Lung microvascular endothelial cell (primary cell): ENCODE results near the gene CHD2. TPM values are rescaled to one million over a fixed set of nuclear protein-coding genes. Genes with fewer than 3 reads are reported as not detected.
A peak's percentile ranks its signal among the peaks of the same experiment; 100 is the strongest.

ENCODE experiments used
- DNase-seq, 2 donors: peaks; one replicate each; pipeline versions ENCODE4 v3.0.0 to v3.0.0-alpha.2; 2010; ENCODE audit warnings: low read depth in 2 of 2
- total RNA-seq: library from RNA; depleted of rRNA; stranded (reverse); fragments of >200 nt; gene quantifications from 2 replicates; pipeline ENCODE4 v1.2.1, GENCODE V29; 2014

Gene CHD2
- total RNA-seq, 1 donor from 2014 or later, result 51.2 TPM

DNA sequence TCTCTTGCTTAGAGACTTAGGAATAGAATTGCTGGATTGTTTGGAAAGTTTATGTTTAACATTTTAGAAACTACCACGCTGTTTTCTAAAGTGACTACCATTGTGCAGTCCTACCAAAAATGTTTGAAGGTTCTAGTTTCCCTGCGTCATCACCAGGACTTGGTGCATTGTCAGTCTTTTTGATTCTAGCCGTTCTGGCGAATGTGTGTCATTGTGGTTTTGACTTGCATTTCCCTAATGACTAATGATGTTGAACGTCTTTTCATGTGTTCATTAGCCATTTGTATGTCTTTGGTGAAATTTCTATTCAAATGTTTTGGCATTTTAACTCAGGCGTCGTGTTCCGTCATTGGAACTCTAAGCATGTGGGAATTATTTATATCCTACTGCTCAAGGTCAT, 58.0 kb downstream of the CHD2 start:
- peak in 1 of 2 donors; percentile 73 for DNase-seq

DNA sequence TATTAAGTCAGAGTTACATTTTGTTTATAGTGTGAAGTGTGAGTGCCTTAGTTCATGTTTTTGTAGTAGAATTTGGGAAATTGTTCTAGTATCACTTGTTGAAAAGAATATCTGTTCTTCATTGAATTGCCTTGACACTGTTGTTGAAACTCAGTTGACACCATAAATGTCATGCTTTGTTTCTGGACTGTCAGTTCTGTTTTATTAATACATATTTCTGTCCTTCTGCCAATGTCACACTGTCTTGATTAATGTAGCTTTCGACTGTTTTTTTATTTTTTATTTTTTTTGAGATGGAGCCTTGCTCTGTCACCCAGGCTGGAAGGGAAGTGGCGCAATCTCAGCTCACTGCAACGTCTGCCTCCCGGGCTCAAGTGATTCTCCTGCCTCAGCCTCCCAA, 59.1 kb downstream of the CHD2 start:
- DNase-seq, result no peak

DNA sequence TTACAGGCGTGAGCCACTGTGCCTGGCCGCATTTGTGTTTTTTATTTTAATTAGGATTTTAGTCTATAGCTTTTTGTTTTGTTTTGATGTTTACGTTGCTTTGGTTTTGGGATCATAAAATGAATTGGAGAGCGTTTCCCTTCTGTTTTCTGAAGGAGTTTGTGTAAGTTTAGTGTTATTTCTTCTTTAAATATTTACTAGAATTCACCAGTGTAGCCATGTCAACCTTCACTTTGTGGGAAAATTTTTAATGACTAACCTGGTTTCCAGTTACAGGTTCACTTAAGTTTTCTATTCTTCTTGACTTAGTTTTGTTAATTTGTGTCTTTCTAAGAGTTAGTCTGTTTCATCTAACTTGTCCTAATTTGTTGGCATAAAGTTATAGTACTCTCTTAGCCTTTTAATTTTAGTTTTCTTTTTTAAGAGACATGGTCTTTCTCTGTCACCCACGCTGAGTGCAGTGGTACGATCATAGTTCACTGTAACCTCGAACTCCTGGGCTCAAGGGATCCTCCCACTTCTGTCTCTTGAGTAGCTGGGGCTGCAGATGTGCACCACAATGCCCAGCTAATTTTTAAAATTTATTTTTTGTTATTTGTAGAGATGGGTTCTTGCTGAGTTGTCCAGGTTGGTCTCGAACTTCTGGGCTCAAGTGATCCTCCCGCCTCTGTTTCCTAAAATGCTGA, 61.0 kb downstream of the CHD2 start:
- DNase-seq, result no peak

DNA sequence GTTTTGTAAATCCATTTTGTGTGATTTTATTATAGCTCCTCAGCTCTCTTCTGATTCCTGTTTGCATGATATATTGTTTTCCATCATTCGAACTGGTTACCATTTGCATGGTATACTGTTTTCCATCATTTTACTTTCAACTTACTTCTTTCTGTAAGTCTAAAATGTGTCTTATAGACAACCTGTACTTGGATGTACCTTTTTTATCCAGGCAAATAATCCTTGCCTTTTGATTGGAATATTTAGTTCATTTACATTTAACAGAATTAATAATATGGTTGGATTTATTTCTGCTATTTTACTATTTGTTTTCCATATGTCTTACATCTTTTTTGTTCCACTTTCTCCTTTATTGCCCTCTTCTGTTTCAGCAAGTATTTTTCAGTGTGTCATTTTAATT, 62.8 kb downstream of the CHD2 start:
- DNase-seq, result no peak

GRCh38 chr15:92963794-92964193, 63.7 kb downstream of the CHD2 start:
- no peak for DNase-seq

- peak in 1 of 2 donors; percentile 53 for DNase-seq
These were observed 69.0 kb downstream of the CHD2 start for GRCh38 chr15:92968926-92969651.

- no peak for DNase-seq
These were observed 70.5 kb downstream of the CHD2 start for GRCh38 chr15:92970656-92971055.

- DNase-seq, result no peak
These were observed 71.0 kb downstream of the CHD2 start for GRCh38 chr15:92971081-92971480.

DNA sequence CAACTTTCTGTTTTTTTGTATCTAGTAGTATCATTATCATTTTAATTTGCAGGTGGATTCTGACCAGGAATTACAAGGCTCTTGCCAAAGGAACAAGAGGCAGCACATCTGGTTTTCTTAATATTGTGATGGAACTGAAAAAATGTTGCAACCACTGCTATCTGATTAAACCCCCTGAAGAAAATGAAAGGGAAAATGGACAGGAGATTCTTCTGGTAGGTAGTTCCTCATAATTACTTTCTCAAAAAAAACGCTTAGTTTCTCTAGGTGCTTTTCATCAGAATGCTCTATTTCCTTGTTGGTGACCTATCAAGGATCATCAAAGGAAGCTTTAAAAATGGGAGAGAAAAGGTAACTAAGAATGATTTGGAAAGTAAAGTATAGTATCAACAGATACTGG, 71.6 kb downstream of the CHD2 start:
- no peak for DNase-seq

GRCh38 chr15:92974183-92974915, 74.2 kb downstream of the CHD2 start:
- DNase-seq, result no peak

- peak; percentile 43 to 58 for DNase-seq
These were observed 79.0 kb downstream of the CHD2 start for GRCh38 chr15:92979011-92979701.

GRCh38 chr15:92981333-92981732, 81.2 kb downstream of the CHD2 start:
- DNase-seq, result peak; percentile 56 to 71

DNA sequence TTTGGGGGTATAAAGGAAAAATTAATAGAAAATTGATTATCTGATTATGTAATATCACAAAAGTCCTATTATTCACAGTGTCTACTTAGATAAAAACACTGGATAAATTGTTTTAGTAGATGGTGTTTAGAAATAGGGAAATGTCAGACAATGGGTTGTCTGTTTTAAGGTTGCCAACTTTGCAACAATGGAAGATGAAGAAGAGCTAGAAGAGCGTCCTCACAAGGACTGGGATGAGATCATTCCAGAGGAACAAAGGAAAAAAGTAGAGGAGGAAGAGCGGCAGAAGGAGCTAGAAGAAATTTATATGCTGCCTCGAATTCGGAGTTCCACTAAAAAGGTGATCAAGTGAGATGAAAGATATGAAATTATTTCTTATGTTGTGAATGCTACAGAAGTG, 84.0 kb downstream of the CHD2 start:
- no peak for DNase-seq

DNA sequence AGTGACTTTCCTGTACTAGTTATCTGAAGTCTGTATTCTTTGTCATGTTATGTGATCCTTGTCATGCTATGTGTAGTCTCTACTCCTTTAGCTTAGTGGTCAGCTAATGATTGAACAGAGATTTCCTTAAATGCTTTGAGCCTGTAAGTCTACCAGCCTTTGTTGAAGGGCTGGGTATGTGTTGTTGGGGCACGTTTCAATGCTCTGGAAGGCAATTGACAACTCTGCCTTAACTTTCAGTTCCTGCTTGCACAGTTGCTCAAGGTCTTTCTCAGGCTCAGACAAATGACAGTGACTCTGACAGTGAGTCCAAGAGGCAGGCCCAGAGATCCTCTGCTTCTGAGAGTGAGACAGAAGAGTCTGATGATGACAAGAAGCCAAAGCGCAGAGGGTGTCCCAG, 89.3 kb downstream of the CHD2 start:
- no peak for DNase-seq

DNA sequence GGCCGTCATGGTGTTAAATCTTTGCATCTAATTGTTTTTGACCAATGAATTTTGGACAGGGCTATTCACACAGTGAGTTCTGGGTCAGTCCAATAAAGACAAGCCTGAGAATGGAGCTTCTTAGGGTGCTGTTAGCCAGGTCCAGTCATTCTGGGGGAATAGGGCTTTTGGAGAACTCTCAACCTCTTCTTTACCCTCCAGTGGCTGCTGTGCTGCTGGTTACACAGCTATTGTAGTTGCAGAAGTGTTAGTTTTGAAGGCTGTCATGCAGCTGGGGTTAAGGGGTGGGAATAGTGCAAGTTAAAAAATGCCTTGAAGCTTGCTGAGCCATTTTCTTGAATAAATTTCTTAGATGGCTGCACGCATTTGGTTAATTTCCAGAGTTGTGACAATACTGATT, 89.9 kb downstream of the CHD2 start:
- DNase-seq, result no peak

GRCh38 chr15:92992720-92993119, 92.6 kb downstream of the CHD2 start:
- no peak for DNase-seq

DNA sequence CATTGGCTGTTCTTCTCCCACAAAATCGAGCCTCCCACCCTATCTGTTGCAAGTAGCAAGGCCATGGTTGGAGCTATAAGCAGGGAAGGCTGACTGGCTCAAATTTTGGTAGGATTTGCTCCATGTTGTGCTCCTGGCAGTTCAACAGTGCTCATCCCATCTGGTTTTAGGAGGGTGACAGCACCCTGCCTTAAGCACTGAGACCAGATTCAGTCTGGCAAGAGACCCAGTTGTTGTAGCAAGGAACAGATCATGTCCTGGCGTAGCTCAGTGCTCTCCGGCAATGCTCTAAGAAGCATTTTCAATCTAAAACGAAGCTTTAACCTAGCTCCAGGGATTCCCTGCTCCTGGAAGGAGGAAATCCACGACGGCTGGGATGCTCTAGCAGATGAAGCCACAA, 97.7 kb downstream of the CHD2 start:
- no peak for DNase-seq

DNA sequence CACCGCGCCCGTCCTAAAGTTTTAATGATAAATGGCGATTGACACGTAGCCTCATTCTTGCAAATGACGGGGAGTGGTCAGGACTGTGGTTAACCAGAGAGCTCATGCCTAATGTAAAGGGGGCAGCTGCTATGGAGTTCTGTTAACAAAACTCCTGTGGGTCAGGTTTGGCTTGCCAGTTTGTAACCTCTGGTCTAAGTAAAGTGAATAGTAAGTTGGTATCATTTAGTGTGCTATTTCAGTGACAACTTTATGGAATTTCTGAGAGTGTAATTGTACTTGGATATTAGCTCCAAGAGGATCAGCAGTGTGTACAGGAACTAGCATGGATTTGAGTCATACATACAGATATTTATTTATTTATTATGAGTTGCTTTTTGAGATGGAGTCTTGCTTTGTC, 101.0 kb downstream of the CHD2 start:
- no peak for DNase-seq

DNA sequence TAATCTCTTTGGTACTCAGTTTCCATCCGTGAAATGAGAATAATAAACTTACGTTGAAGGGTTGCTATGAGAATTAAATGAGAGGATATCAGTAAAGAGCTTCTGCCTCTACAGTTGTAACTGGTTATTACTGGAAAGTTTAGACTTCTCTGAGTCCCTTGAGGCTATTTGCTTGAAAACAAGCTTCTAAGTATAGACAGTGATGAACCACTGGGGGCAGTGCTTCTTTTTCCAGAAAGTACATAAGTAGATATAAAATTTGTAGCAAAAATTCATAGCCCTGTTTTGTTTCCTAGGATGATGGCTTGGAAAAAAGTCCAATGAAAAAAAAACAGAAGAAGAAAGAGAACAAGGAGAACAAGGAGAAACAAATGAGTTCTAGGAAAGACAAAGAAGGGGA, 101.8 kb downstream of the CHD2 start:
- DNase-seq, result no peak

- DNase-seq, result no peak
These were observed 105.0 kb downstream of the CHD2 start for GRCh38 chr15:93005133-93005532.

DNA sequence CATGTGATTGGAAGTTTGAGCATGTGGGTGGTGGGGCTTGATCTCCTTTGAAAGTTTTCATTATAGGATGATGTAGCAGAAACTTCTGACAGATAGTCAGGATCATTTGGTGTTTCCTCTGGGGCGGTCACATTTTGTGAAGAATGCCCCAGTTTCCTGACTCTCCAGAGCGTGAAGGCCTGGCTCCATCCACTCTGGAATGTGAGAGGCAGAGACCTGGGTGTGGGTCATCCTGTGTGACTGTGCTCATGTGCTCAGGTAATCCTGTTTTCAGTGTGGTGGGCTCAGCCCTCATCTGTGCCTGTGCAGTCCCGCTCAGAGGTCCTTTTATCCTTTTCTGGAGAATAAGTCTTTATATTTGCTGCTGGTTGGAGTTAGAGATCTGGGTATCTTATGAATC, 107.9 kb downstream of the CHD2 start:
- DNase-seq, result peak in 1 of 2 donors; percentile 21

GRCh38 chr15:93012786-93013185, 112.7 kb downstream of the CHD2 start:
- DNase-seq, result no peak
